ENCODE results near the gene COQ8A. TPM values are rescaled to one million over a fixed set of nuclear protein-coding genes. Genes with fewer than 3 reads are reported as not detected.
"Not testable (repeated sequence)": the region's sequence is repeated elsewhere in the genome, so short reads cannot be mapped to it uniquely, and the experiment has no call there.

Gene COQ8A
- polyA plus RNA-seq, 3 donors from 2014 or later = 26.9 to 44.3 (median 34.7) TPM

DNA sequence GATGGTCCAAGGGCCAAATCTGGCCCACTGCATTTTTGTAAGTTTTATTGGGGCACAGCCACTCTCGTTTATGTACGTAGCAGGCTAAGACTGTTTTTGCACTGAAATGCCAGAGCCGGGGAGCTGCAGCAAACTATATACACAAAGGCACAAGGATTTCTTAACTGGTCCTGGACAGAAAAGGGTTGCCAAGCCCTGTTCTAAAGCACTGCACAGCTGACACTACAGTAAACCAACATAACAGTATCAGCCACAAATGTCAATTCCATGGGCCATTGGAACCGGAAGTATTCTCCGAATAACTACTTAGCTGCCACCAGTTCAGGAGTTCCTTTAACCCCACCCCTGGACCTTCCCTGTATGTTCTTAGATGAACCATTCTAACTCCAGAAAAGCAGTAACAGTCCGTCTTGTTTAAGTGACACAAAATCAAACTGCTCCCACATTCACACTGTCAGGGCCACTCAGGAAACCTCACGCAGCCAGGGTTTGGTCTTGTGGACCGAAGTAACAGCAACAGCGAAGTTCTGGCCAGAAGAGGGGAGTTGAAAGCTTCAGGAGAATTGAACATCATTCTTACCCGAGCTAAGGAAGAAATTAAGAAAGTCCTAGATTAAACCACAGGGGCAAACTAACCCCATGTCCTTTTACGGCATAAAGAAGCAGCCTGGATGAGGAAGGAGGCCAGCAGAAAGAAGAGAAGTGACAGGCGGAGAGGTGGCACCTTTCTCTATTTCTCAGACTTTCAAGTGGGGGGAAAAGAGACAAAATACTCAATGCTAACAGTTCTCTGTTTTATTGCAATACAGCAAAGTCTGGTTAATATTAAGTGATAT is 49.2 kb downstream of the COQ8A start:
- H3K9me3 Mint-ChIP-seq = no peaks in the 10 kb centered on the region
- peaks cover 22 to 30% of the 10 kb centered on the region in 2 donors for H3K4me1 Mint-ChIP-seq
- DNase-seq = no peak
- peak overlapping the region; percentile 52 to 78 (median 60) for H3K4me3 Mint-ChIP-seq
- peaks cover 6 to 12% (median 6%) of the 10 kb centered on the region in 3 donors for H3K36me3 Mint-ChIP-seq
- peaks cover 0 to 4% (median 0%) of the 10 kb centered on the region in 3 donors for H3K27me3 Mint-ChIP-seq (ENCODE audit: low read depth in 3 of 3)
- H3K27ac Mint-ChIP-seq = peak overlapping the region; percentile 35 to 91 (median 90)

DNA sequence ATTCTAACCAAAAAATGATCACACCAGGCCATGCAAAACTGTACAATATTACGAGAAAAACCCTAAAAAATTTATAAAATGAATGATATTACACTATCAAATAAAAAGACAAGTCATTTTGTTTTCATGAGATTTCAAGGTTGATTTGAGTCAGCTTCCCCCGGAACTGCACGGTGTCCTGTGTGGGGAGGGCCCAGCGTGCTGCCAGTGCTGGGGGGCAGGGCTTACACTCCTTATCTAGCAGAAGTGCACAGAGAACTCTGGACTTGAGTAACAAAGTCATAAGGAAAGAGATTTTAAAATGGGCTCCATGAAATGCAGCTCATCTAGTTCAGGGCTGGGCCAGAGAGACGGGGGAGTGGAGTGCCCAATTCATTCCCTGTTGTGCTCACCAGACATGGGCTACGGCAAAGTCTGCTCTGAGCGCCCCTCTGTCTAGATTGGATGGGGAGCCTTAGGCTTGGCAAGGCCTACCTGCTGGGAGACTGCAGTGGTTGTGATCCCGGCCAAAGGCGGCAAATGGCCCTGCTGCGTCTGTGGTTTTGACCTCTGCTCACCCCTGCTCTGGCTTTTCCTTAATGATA is 50.1 kb downstream of the COQ8A start:
- no peaks in the 10 kb centered on the region for H3K9me3 Mint-ChIP-seq
- peaks cover 22 to 30% of the 10 kb centered on the region in 2 donors for H3K4me1 Mint-ChIP-seq
- peak; percentile 14 to 20 (median 17) for DNase-seq
- H3K27ac Mint-ChIP-seq = peak overlapping the region; percentile 10 to 91 (median 84)
- peaks cover 0 to 7% (median 0%) of the 10 kb centered on the region in 3 donors for H3K27me3 Mint-ChIP-seq (ENCODE audit: low read depth in 3 of 3)
- H3K4me3 Mint-ChIP-seq = peak overlapping the region; percentile 26 to 78 (median 60)
- H3K36me3 Mint-ChIP-seq = peaks cover 6 to 12% (median 6%) of the 10 kb centered on the region in 3 donors

DNA sequence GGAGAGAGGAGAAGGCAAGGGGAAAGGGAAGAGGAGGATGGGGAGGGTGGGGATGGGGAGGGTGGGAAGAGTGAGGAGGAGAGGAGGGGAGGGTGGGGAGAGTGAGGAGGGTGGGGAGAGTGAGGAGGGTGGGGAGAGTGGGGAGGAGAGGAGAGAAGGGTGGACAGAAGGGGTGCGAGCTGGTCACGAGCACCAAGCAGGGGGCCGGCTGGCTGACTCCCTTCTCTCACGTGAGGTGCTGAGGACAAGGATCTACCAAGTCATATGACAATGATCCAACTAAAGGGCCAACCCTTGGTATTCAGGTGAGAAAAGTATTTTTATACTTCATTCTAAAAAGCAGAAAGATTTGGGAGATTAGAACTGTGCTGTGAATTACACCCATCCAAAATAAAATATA is 51.8 kb downstream of the COQ8A start:
- DNase-seq = no peak
- H3K27ac Mint-ChIP-seq = no peak overlapping the region
- no peak overlapping the region for H3K4me3 Mint-ChIP-seq
- peaks cover 22 to 30% of the 10 kb centered on the region in 2 donors for H3K4me1 Mint-ChIP-seq
- H3K27me3 Mint-ChIP-seq (ENCODE audit: low read depth in 3 of 3) = peaks cover 0 to 5% (median 0%) of the 10 kb centered on the region in 3 donors
- H3K9me3 Mint-ChIP-seq = no peaks in the 10 kb centered on the region
- peaks cover under 1 to 1% (median 1%) of the 10 kb centered on the region in 3 donors for H3K36me3 Mint-ChIP-seq

DNA sequence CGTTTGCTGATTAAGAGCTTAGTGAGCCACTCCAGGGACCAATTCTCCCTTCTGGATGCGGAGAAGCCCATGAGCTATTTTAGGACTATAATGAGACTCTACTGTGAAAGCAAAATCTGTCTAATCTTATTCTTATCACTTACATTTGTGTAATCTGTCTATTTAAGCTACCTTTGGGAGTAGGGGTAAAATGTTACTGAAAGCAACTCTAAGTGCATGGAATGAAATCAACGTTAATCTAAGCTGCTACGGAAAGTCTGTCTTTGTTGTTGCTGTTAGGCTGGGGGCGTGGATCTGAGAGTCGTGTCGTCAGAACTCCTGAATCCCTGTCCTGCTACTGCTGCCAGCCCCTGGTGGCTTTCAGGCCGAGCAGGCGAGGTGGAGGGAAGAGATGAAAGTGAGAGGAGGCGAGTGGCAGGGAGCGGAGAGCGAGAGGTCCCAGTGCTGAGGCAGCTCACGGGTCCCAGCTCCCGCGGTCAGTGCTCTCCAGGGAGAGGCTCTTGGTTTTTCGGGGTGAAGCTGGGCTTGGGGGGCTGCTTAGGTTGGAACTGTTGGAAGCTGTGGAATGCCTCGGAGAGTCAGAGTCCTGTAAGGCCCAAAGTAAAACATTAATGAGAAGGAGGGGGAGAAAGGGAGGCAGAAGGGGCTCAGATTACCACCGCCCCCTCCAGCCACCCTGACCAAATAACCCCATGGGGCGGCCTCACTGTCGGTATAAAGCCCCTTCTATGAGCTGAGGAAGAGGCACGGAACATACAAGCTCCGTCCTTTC is 53.9 kb downstream of the COQ8A start:
- no peak for DNase-seq
- Mint-ChIP-seq H3K27me3 (ENCODE audit: low read depth in 3 of 3) (peaks cover 0 to 7% (median 4%) of the 10 kb centered on the region in 3 donors), H3K27ac (no peak overlapping the region), H3K4me1 (peaks cover 18 to 25% of the 10 kb centered on the region in 2 donors), H3K4me3 (no peak overlapping the region), H3K36me3 (no peaks in the 10 kb centered on the region), H3K9me3 (no peaks in the 10 kb centered on the region)

DNA sequence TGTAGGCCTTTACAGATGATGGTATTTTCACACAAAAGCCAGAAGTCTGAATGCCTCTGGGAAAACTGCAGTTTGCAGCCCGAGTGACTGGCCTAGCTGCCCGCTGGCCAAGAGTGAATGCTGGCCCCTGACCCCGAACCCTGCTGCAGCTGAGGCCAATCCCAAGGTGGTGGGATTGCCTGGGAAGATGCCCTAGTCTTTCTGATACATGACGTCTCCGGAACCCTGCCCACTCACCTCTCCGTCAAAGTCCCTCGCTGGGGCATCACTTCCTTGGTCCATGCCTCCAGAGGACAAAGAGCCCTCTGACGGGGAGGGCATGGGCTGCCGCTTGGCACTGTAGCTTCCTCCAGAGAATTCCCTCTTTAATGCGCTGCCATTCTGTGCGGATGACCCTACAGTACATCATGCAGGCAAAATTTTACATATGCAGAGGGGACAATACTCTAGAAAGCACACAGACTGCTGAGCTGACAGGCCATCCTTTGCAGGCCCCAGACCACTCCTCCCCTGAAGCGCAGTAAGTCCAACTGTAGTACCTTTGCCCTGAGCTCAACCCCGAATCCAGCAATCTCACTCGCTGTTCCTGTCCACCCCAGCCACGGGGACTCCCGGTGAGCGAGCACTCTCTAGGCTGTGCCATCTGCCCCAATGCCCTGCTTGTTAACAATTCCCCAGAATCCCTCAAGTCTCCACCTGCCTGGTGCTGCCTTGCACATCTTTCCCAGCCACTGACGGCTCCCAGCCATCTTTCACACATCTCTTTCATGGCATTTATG is 54.7 kb downstream of the COQ8A start:
- Mint-ChIP-seq H3K4me3 (no peak overlapping the region), H3K27ac (peak overlapping the region in 1 of 6 donors; percentile 24), H3K36me3 (no peaks in the 10 kb centered on the region), H3K27me3 (ENCODE audit: low read depth in 3 of 3) (peaks cover 0 to 7% (median 4%) of the 10 kb centered on the region in 3 donors), H3K9me3 (no peaks in the 10 kb centered on the region), H3K4me1 (peaks cover 10 to 17% of the 10 kb centered on the region in 2 donors)
- no peak for DNase-seq

DNA sequence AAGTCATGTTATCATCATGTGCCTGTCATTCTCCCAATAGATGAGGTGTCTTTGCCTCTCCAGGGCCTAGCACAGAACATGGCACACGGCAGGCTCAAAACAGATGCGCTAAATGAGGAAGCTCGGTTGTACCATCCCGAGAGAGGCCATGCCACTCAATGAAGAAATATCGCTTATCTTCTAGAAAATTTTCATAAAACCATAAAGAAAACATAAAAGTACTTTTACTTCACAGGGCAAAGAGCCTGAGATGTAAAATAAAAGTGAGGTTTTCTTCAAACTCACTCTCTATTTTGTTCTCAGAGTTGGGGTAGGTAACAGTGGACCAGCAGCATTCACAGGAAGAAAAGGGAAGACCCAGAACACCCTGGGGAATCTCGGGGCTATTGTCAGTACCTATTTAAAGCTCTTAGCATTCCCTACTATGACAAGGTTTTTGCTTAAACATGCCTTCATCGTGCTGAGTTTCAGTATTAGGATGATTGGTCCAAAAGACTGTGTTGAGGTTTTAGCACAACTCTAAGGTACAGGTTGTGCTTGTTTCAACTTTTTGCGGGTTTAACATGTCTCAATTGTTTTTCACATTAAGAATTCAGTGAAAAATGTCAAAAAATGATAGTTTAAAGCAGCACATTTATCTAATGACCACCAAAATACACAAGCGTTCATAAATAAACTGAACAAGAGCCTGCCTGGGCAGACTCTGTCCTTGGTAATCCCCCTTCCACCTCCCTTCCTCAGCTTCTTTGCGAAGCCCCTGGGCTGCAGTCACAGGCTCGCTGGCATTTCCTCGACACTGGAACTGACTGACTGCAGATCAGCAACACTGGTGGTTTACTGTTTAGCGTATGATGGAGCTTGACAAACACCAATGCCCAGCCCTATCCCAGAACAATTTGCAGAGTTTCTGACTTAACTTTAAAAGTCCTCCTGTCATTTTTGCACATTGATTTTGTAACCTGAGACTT is 55.6 kb downstream of the COQ8A start:
- no peak for DNase-seq
- no peak overlapping the region for H3K27ac Mint-ChIP-seq
- peaks cover 0 to 7% (median 4%) of the 10 kb centered on the region in 3 donors for H3K27me3 Mint-ChIP-seq (ENCODE audit: low read depth in 3 of 3)
- H3K4me1 Mint-ChIP-seq = peaks cover 2 to 8% of the 10 kb centered on the region in 2 donors
- H3K9me3 Mint-ChIP-seq = no peaks in the 10 kb centered on the region
- no peaks in the 10 kb centered on the region for H3K36me3 Mint-ChIP-seq
- H3K4me3 Mint-ChIP-seq = no peak overlapping the region

DNA sequence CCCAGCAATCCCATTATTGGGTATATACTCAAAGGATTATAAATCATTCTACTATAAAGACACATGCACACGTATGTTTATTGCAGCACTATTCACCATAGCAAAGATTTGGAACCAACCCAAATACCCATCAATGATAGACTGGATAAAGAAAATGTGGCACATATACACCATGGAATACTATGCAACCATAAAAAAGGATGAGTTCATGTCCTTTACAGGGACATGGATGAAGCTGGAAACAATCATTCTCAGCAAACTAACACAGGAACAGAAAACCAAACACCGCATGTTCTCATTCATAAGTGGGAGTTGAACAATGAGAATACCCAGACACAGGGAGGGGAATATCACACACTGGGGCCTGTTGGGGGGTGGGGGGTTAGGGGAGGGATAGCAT is 59.5 kb downstream of the COQ8A start:
- not testable (repeated sequence) for H3K27ac Mint-ChIP-seq; H3K4me3 Mint-ChIP-seq; DNase-seq; H3K4me1 Mint-ChIP-seq; H3K9me3 Mint-ChIP-seq; H3K36me3 Mint-ChIP-seq; H3K27me3 Mint-ChIP-seq (ENCODE audit: low read depth in 3 of 3)

DNA sequence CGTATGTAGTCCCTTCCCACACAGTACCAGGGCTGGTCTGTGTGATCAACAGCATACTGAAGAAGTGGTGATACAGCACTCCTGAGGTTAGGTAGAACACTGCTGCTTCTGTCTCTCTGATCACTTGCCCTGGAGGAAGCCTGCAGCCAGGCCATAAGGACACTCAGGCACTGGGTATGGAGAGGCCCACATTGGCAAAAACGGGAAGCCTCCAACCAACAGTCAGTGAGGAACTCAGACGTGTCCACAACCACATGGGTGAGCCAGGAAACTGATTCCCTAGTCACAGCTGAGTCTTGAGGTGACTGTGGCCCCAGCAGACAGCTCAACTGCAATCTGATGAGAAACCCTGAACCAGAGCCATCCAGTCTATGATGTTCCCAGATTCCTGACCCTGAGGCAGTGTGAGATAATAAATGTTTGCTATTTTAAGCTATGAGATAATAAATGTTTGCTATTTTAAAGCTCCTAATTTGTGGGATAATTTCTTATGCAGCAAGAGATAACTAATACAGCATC is 62.5 kb downstream of the COQ8A start:
- no peak overlapping the region for H3K4me3 Mint-ChIP-seq
- H3K4me1 Mint-ChIP-seq = no peaks in the 10 kb centered on the region
- H3K9me3 Mint-ChIP-seq = no peaks in the 10 kb centered on the region
- H3K27ac Mint-ChIP-seq = no peak overlapping the region
- no peaks in the 10 kb centered on the region for H3K36me3 Mint-ChIP-seq
- DNase-seq = no peak
- peaks cover 0 to 6% (median 0%) of the 10 kb centered on the region in 3 donors for H3K27me3 Mint-ChIP-seq (ENCODE audit: low read depth in 3 of 3)

DNA sequence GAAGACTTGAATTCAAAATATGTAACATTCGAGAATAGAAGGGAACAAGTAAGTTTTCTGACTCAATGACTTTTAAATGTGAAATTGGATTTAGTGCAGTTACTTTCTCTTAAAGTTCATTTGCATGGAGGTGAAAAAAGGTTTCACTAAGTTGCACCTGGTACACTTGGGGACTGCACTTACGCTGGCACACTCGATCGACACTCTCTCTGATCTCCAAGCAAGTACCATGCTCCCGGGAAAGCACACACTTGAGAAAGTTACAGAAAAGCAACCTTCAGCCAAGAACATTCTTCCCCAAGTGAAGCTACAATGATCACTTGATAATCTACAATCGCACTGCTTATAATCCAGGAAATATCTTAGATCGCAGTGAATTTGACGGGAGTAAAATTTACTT is 63.1 kb downstream of the COQ8A start:
- H3K27ac Mint-ChIP-seq = no peak overlapping the region

DNA sequence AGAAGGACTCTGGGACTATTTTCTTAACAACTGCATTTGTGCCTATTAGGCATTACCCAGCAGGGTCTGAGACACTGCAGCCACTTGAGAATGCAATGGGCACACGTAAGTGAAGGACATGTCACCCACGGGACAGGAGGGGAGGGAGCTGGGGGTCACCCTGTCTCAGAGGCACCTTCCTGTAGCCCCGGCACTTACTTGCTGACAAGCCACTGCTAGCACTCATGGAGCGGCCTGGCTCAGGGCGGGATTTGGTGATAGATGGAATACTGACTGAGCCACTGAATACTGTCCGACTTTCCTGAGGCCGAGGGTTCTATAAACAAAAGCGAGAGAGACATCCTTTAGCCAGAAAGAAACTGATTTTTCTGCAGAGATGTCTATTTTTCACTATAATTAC is 64.7 kb downstream of the COQ8A start:
- H3K27ac Mint-ChIP-seq = no peak overlapping the region
- H3K4me3 Mint-ChIP-seq = no peak overlapping the region
- H3K36me3 Mint-ChIP-seq = no peaks in the 10 kb centered on the region
- H3K9me3 Mint-ChIP-seq = no peaks in the 10 kb centered on the region
- no peaks in the 10 kb centered on the region for H3K4me1 Mint-ChIP-seq
- no peak for DNase-seq
- peaks cover 0 to 2% (median 0%) of the 10 kb centered on the region in 3 donors for H3K27me3 Mint-ChIP-seq (ENCODE audit: low read depth in 3 of 3)

More for the DNA sequence above, 63.1 kb downstream of the COQ8A start:
- no peak for DNase-seq
- no peaks in the 10 kb centered on the region for H3K4me1 Mint-ChIP-seq
- no peak overlapping the region for H3K4me3 Mint-ChIP-seq
- H3K27me3 Mint-ChIP-seq (ENCODE audit: low read depth in 3 of 3) = peaks cover 0 to 6% (median 0%) of the 10 kb centered on the region in 3 donors
- H3K36me3 Mint-ChIP-seq = no peaks in the 10 kb centered on the region
- no peaks in the 10 kb centered on the region for H3K9me3 Mint-ChIP-seq

DNA sequence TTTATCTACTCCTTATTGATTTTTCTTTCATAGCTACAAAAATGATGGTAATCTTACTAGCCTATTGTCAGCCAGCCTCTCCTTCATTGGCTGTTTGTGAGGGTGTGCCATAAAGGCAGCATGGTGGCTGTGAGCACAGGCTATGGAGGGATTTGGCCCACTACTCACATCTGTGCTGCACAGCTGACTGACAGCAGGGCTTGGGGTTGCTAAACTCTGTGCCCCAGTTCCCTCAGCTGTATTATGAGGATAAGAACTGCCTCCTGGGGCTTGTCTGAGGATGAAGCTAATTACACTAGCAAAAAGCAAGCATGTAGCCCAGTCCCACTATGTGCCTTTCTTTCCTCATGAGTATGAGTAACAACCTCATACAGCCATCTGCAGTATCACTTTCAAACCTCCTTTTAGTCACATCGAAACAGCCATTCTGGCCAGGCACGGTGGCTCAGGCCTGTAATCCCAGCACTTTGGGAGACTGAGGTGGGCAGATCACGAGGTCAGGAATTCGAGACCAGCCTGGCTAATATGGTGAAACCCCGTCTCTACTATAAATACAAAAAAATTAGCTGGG is 66.2 kb downstream of the COQ8A start:
- no peak overlapping the region for H3K4me3 Mint-ChIP-seq
- DNase-seq = no peak
- peaks cover 0 to 4% (median 2%) of the 10 kb centered on the region in 3 donors for H3K27me3 Mint-ChIP-seq (ENCODE audit: low read depth in 3 of 3)
- H3K27ac Mint-ChIP-seq = no peak overlapping the region
- H3K36me3 Mint-ChIP-seq = no peaks in the 10 kb centered on the region
- no peaks in the 10 kb centered on the region for H3K9me3 Mint-ChIP-seq
- no peaks in the 10 kb centered on the region for H3K4me1 Mint-ChIP-seq

DNA sequence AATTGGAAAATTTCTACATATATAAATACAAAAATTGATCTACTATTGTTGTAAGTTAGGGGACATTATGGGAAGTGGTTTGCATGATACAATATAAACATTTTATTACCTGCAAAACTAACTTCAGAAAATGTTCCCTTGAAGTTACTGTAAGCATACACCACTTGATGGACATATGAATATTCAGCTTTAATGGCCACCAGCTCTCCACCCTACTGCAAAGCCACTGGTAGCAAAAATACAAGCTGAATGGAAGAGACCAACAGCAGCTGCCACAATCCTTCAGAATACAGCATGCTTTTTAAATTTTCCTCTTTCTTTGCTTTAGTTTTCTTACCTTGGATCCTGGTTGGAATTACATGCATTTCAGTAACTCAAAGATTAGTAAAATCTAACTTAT is 69.8 kb downstream of the COQ8A start:
- no peak for DNase-seq
- no peaks in the 10 kb centered on the region for H3K9me3 Mint-ChIP-seq
- H3K36me3 Mint-ChIP-seq = no peaks in the 10 kb centered on the region
- no peaks in the 10 kb centered on the region for H3K4me1 Mint-ChIP-seq
- H3K4me3 Mint-ChIP-seq = no peak overlapping the region
- H3K27ac Mint-ChIP-seq = no peak overlapping the region
- peaks cover 2 to 5% (median 4%) of the 10 kb centered on the region in 3 donors for H3K27me3 Mint-ChIP-seq (ENCODE audit: low read depth in 3 of 3)
